Measurements from ENCODE around the gene MYL7. TPM values are rescaled to one million over a fixed set of nuclear protein-coding genes. Genes with fewer than 3 reads are reported as not detected.

The MYL7 gene
- total RNA-seq, 1 donor from 2014 or later = 1.2 TPM

DNA sequence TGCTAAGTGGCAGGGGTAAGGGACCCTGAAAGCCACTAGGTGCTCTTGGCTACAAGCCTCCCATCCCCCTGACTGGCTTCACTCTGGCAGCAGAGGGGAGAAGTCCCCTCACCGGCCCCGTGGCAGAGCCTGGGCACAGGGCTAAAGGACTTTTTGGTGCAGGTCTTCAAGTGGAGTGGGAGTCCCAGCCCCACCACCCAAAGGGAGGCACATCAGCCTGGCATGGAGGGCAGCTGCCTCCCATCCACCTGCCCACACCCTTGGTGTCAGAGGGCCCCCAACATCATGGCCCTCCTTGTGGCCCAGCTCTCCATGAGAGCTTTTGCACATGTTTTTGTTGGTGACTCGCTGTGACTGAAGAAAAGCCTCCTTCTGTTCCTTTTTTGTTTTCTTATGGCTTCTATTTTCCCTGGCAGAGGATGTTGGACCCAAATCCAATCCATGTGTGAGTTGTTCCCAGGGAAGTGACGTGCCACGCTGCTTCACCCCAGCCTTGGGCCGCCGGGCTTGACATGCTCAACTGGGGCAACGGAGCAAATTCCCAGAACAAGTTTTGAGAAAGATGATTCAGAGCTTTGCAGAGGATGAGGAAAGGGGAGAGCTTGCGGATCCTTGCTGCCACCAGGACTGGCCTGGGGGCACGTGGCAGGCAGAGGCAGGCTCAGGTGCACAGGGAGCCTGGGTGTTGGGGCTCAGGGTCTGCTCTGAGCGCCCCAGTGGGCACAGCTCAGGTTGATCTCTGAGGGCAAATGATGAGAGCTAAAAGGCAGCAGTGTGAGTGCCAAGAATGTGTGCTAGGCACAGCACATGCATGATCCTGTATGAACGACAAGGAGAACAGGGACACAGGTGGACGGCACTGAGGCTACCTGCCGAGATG lies 38.9 kb downstream of the MYL7 start:
- H3K27me3 ChIP-seq (ENCODE audit: control insufficient read depth, insufficient read depth, low read length) = no peaks in the 10 kb centered on the region
- TF ChIP-seq, protein P1, sequence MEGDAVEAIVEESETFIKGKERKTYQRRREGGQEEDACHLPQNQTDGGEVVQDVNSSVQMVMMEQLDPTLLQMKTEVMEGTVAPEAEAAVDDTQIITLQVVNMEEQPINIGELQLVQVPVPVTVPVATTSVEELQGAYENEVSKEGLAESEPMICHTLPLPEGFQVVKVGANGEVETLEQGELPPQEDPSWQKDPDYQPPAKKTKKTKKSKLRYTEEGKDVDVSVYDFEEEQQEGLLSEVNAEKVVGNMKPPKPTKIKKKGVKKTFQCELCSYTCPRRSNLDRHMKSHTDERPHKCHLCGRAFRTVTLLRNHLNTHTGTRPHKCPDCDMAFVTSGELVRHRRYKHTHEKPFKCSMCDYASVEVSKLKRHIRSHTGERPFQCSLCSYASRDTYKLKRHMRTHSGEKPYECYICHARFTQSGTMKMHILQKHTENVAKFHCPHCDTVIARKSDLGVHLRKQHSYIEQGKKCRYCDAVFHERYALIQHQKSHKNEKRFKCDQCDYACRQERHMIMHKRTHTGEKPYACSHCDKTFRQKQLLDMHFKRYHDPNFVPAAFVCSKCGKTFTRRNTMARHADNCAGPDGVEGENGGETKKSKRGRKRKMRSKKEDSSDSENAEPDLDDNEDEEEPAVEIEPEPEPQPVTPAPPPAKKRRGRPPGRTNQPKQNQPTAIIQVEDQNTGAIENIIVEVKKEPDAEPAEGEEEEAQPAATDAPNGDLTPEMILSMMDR (IDR thresholded peaks at IDR 0.05; ENCODE audit: insufficient read depth, low read length, poor library complexity, severe bottlenecking) = no peak
- no peaks in the 10 kb centered on the region for H3K36me3 ChIP-seq (ENCODE audit: control insufficient read depth, insufficient read depth, low read length)
- no peak overlapping the region for H3K4me3 ChIP-seq (ENCODE audit: low read depth, low read length)
- DNase-seq (ENCODE audit: low read depth) = no peak

DNA sequence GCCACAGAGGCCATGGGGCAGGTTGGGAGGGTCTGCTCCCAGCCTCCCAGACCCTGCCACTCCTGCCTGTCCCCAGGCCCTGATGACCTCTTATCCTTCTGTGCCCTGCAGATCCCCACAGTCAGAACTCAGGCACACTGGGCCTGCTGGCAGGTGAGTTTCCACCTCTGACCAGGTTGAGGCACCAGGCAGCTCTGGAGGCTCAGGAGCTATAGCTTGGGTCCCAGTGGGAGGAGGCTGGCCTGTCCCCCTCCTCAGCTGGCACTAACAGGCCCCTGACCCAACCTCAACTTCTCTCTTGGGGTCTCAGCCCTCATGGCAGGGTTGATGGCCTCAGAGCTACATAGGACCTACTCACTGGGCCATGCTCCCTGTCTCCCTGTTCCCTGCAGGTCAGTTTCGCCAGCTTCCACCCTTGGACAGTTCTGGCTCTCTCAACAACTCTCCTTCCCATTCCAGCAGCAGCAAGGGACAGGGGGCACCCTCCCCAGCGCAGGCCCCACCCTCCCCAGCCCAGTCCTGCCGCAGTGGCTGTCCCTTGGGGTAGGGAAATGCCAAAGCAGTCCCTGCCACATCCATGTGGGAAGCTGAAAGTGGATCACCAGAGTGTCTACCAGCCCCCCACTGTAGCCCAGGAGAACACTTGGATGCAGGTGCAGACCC lies 39.7 kb downstream of the MYL7 start:
- TF ChIP-seq, protein P1 (IDR thresholded peaks at IDR 0.05; ENCODE audit: insufficient read depth, low read length, poor library complexity, severe bottlenecking) = no peak
- Histone ChIP-seq H3K4me3 (ENCODE audit: low read depth, low read length) (no peak overlapping the region), H3K27me3 (ENCODE audit: control insufficient read depth, insufficient read depth, low read length) (no peaks in the 10 kb centered on the region), H3K36me3 (ENCODE audit: control insufficient read depth, insufficient read depth, low read length) (no peaks in the 10 kb centered on the region)
- DNase-seq (ENCODE audit: low read depth) = no peak

DNA sequence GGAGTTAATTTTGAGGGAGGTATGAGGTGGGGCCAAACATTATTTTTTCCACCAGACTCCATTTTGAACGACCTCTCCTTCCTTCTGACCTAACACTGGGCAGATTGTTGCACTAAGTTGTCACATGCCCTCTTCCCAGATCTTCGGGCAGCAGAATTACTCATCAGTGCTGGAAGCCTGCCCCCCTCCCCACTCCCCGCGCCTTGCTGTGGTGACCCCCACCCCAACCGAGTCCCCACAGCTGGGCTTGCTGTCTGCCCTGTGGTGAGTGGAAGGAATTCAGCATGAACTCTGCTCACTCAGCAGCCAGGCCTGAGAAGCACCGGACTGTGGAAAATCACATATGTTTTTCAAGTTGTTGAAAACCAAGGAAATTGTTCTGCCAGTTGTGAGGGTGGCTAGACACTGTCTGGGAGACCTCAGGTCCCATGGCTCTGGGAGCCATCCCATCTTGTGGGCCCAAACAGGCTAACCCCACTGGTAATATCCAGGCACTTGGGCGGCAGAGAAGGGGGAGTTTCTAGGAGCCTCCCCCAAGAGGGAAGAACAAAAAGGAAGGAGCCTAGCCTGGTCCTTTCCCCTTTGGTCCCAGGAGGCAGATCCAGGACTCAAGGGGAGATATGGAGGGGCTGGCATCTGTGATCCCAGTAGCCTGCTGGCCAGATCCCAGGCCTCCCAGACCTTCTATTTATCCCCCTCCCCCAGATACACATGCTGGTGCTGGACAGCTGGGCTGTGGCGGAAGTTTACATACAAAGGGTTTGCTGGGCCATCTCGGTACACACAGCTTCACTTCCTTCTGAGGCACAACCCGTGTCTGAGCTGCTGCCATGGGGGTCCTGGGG lies 40.5 kb downstream of the MYL7 start:
- Histone ChIP-seq H3K36me3 (ENCODE audit: control insufficient read depth, insufficient read depth, low read length) (no peaks in the 10 kb centered on the region), H3K4me3 (ENCODE audit: low read depth, low read length) (no peak overlapping the region), H3K27me3 (ENCODE audit: control insufficient read depth, insufficient read depth, low read length) (no peaks in the 10 kb centered on the region)
- DNase-seq (ENCODE audit: low read depth) = peak; percentile 79
- TF ChIP-seq, protein P1 (IDR thresholded peaks at IDR 0.05; ENCODE audit: insufficient read depth, low read length, poor library complexity, severe bottlenecking) = no peak

DNA sequence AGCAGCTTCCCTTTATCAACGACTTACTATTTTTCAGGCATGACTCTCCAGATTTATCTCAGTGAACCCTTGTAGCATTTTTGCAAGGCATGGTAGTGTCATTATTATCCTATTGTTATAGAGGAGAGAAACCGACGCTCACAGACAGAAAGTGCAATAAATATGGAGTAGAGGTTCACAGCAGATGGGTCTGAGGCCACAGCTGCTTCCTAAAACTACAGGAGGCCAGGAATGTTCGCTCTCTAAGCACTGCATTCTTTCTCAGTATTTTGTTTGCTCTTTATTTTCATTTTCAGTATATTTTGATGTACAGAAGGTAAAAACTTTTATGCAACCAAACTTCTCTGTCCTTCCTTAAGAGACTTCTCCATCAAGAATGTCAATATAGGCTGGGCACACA lies 41.5 kb downstream of the MYL7 start:
- H3K36me3 ChIP-seq (ENCODE audit: control insufficient read depth, insufficient read depth, low read length) = no peaks in the 10 kb centered on the region
- TF ChIP-seq, protein P1 (IDR thresholded peaks at IDR 0.05; ENCODE audit: insufficient read depth, low read length, poor library complexity, severe bottlenecking) = no peak
- H3K27me3 ChIP-seq (ENCODE audit: control insufficient read depth, insufficient read depth, low read length) = no peaks in the 10 kb centered on the region
- no peak overlapping the region for H3K4me3 ChIP-seq (ENCODE audit: low read depth, low read length)
- no peak for DNase-seq (ENCODE audit: low read depth)

DNA sequence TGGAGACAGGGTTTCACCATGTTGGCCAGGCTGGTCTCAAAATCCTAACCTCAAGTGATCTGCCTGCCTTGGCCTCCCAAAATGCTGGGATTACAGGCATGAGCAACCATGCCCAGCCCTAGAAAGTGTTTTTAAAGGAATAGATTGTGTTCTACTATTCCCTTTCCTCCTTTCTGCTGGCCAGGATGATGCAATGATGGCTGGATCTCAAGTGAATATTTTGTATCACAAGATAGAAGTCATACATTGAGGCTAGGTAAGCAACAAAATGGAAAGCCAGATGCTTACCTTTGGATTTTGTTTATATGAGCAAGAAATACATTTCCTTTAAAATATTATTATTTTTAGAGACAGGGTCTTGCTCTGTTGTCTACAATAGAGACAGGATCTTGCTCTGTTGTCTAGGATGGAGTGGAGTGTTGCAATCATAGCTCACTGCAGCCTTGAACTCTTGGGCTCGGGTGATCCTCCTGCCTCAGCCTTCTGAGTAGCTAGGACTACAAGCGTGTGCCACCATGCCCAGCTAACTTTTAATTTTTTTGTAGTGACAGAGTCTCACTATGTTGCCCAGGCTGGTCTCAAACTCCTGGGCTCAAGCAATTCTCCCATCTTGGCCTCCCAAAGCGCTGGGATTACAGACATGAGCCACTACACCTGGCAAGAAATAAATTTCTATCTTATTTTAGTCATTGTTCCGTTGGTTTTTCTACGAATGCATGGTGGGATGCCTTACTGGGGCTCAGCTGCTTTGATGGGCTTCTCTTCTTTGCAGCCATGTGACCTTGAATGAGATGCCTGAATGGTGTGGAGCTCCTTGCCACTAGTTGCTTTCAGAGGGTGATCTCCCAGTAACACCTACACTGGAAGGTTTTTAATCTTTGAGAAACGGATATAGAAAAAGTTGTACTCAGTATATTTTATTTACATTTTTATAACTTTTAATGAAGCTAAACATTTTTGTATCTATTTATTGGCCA lies 42.8 kb downstream of the MYL7 start:
- Histone ChIP-seq H3K27me3 (ENCODE audit: control insufficient read depth, insufficient read depth, low read length) (no peaks in the 10 kb centered on the region), H3K36me3 (ENCODE audit: control insufficient read depth, insufficient read depth, low read length) (no peaks in the 10 kb centered on the region), H3K4me3 (ENCODE audit: low read depth, low read length) (no peak overlapping the region)
- TF ChIP-seq, protein P1 (IDR thresholded peaks at IDR 0.05; ENCODE audit: insufficient read depth, low read length, poor library complexity, severe bottlenecking) = no peak
- no peak for DNase-seq (ENCODE audit: low read depth)
